HEK293T (cell line): Measurements from ENCODE around the gene TAS2R13.

ENCODE experiments used
- CTCF ChIA-PET: fragments of 350-600 bp; formaldehyde crosslinking; extraction: SDS; loops from one replicate; lab custom pipeline; 2021; ENCODE audit warnings: antibody characterized with exemption, inconsistent platforms; lab: Yijun Ruan, JAX
- POLR2A ChIA-PET: fragments of 350-600 bp; formaldehyde crosslinking; extraction: SDS; loops from one replicate; lab custom pipeline; 2020; ENCODE audit warnings: antibody characterized with exemption, inconsistent platforms; lab: Yijun Ruan, JAX
- DNase-seq: peaks from one replicate; pipeline ENCODE4 v3.0.0; 2012; ENCODE audit warnings: mixed read lengths; ENCODE audit errors: extremely low spot score
- ARNT ChIP-seq: fragments of 450-650 bp; IDR thresholded peaks from 2 replicates; pipeline ENCODE4 v1.6.1; 2017; ENCODE audit warnings: mild to moderate bottlenecking
- BHLHE40 ChIP-seq: fragments of 450-650 bp; IDR thresholded peaks from 2 replicates; pipeline ENCODE4 v1.6.1; 2016; ENCODE audit warnings: mild to moderate bottlenecking, moderate library complexity, borderline replicate concordance
- CTBP1 ChIP-seq: fragments of 450-650 bp; IDR thresholded peaks from 2 replicates; pipeline ENCODE4 v1.6.1; 2016; ENCODE audit warnings: borderline replicate concordance
- ELF4 ChIP-seq: fragments of 450-650 bp; IDR thresholded peaks from 2 replicates; pipeline ENCODE4 v1.6.1; 2017; ENCODE audit warnings: antibody characterized with exemption
- FOXA1 ChIP-seq: fragments of 450-650 bp; IDR thresholded peaks from 2 replicates; pipeline ENCODE4 v1.6.1; 2016; ENCODE audit warnings: mild to moderate bottlenecking
- FOXK2 ChIP-seq: fragments of 450-650 bp; IDR thresholded peaks from 2 replicates; pipeline ENCODE4 v1.6.1; 2016; ENCODE audit warnings: mild to moderate bottlenecking
- FOXM1 ChIP-seq: fragments of 450-650 bp; IDR thresholded peaks from 2 replicates; pipeline ENCODE4 v1.6.1; 2017; ENCODE audit warnings: mild to moderate bottlenecking, borderline replicate concordance
- HDGF ChIP-seq: fragments of 450-650 bp; IDR thresholded peaks from 2 replicates; pipeline ENCODE4 v1.6.1; 2017; ENCODE audit warnings: antibody characterized with exemption, borderline replicate concordance
- L3MBTL2 ChIP-seq: fragments of 450-650 bp; conservative IDR thresholded peaks from 2 replicates; pipeline ENCODE4 v1.6.1; 2016; ENCODE audit warnings: mild to moderate bottlenecking
- LEF1 ChIP-seq: fragments of 450-650 bp; IDR thresholded peaks from 2 replicates; pipeline ENCODE4 v1.6.1; 2017; ENCODE audit warnings: mild to moderate bottlenecking, borderline replicate concordance
- NFRKB ChIP-seq: fragments of 450-650 bp; IDR thresholded peaks from 2 replicates; pipeline ENCODE4 v1.6.1; 2016; ENCODE audit warnings: mild to moderate bottlenecking, moderate library complexity
- PKNOX1 ChIP-seq: fragments of 450-650 bp; IDR thresholded peaks from 2 replicates; pipeline ENCODE4 v1.6.1; 2016
- SP1 ChIP-seq: fragments of 450-650 bp; IDR thresholded peaks from 2 replicates; pipeline ENCODE4 v1.6.1; 2017
- SUZ12 ChIP-seq: fragments of 450-650 bp; IDR thresholded peaks from 2 replicates; pipeline ENCODE4 v1.6.1; 2016; ENCODE audit warnings: mild to moderate bottlenecking
- TARDBP ChIP-seq: fragments of 450-650 bp; IDR thresholded peaks from 2 replicates; pipeline ENCODE4 v1.6.1; 2016
- ZNF384 ChIP-seq: fragments of 450-650 bp; IDR thresholded peaks from 2 replicates; pipeline ENCODE4 v1.6.1; 2016

The TAS2R13 gene

GRCh38 chr12:10909462-10909861 is at the start of gene TAS2R13:
TAS2R13 (minus strand) TSS chr12:10909562; CDS start chr12:10909298, 264 bp downstream.
- ChIA-PET CTCF (no interaction called here), POLR2A (no interaction called here)
- DNase-seq: no peak
- no peak for TF ChIP-seq ZNF384
- no peak for TF ChIP-seq TARDBP
- TF ChIP-seq FOXA1: no peak
- no peak for TF ChIP-seq L3MBTL2
- TF ChIP-seq SUZ12: no peak

- ChIA-PET POLR2A (no interaction called here), CTCF (no interaction called here)
- TF ChIP-seq NFRKB: no peak
- no peak for TF ChIP-seq FOXK2
- TF ChIP-seq ZNF384: no peak
- no peak for TF ChIP-seq SP1
- TF ChIP-seq FOXM1: no peak
- TF ChIP-seq BHLHE40: no peak
- no peak for TF ChIP-seq ELF4
- TF ChIP-seq HDGF: no peak
- no peak for TF ChIP-seq ARNT
- TF ChIP-seq CTBP1: no peak
- no peak for TF ChIP-seq TARDBP
- no peak for DNase-seq
Measured at GRCh38 chr12:10957741-10958140, 48.4 kb upstream of the TAS2R13 start.

- ChIA-PET CTCF (no interaction called here), POLR2A (no interaction called here)
- TF ChIP-seq LEF1 (no peak), ELF4 (no peak), ARNT (no peak), SP1 (no peak), FOXK2 (no peak), FOXA1 (no peak), TARDBP (no peak), NFRKB (no peak), ZNF384 (no peak), L3MBTL2 (no peak), SUZ12 (no peak), FOXM1 (no peak), PKNOX1 (no peak), CTBP1 (no peak)
- DNase-seq: no peak
Measured at GRCh38 chr12:10956085-10956484, 46.7 kb upstream of the TAS2R13 start.

GRCh38 chr12:10952645-10953044 is 43.3 kb upstream of the TAS2R13 start:
- POLR2A ChIA-PET: no interaction called here
- CTCF ChIA-PET: no interaction called here
- no peak for DNase-seq
- no peak for TF ChIP-seq FOXA1
- no peak for TF ChIP-seq FOXM1
- no peak for TF ChIP-seq PKNOX1
- TF ChIP-seq HDGF: no peak
- TF ChIP-seq ARNT: no peak
- TF ChIP-seq ELF4: no peak
- TF ChIP-seq SP1: no peak

- TF ChIP-seq ARNT: no peak
- TF ChIP-seq SP1: no peak
- TF ChIP-seq L3MBTL2: no peak
- TF ChIP-seq BHLHE40: no peak
- TF ChIP-seq SUZ12: no peak
- no peak for TF ChIP-seq NFRKB
- no peak for TF ChIP-seq ZNF384
- no peak for TF ChIP-seq TARDBP
- TF ChIP-seq FOXK2: no peak
- no peak for TF ChIP-seq HDGF
- no peak for TF ChIP-seq LEF1
- TF ChIP-seq ELF4: no peak
- no peak for TF ChIP-seq FOXM1
- no peak for TF ChIP-seq FOXA1
- no peak for TF ChIP-seq CTBP1
- TF ChIP-seq PKNOX1: no peak
- ChIA-PET CTCF (no interaction called here), POLR2A (no interaction called here)
- no peak for DNase-seq
Measured at GRCh38 chr12:10943167-10943566, 33.8 kb upstream of the TAS2R13 start.

GRCh38 chr12:10941916-10942607 is 32.7 kb upstream of the TAS2R13 start:
- ChIA-PET CTCF (no interaction called here), POLR2A (no interaction called here)

More at GRCh38 chr12:10941916-10942607, 32.7 kb upstream of the TAS2R13 start:
- TF ChIP-seq ARNT (no peak), CTBP1 (no peak), SP1 (no peak), NFRKB (no peak), TARDBP (no peak), BHLHE40 (no peak), PKNOX1 (no peak), LEF1 (no peak), HDGF (no peak), ELF4 (no peak)
- DNase-seq: no peak
